WTC11 (cell line): ENCODE measurements around the gene KCNMA1. TPM values are rescaled to one million over a fixed set of nuclear protein-coding genes. Genes with fewer than 3 reads are reported as not detected.

Source experiments
- ATAC-seq: fragments of 200-7000 bp; cut with Tn5 transposase; 2 replicates; pipeline ENCODE4 v1.10.0; 2021; ENCODE audit warnings: mild to moderate bottlenecking, moderate library complexity
- CTCF ChIA-PET: fragments of 300-600 bp; sonication (Branson Sonifier 250); formaldehyde crosslinking; loops from one replicate; lab custom pipeline; 2021; ENCODE audit warnings: antibody characterized with exemption; lab: Charles Lee
- POLR2A ChIA-PET: fragments of 350-600 bp; sonication (Branson Sonifier 250); formaldehyde crosslinking; loops from one replicate; lab custom pipeline; 2021; ENCODE audit warnings: antibody characterized with exemption; lab: Charles Lee
- DNase-seq: peaks from one replicate; pipeline ENCODE4 v3.0.0; 2021; ENCODE audit warnings: low spot score
- H3K27ac Mint-ChIP-seq: 2 replicates; pipeline ENCODE4 v1.8.0; 2021; ENCODE audit warnings: mixed read lengths
- H3K27me3 Mint-ChIP-seq: 2 replicates; pipeline ENCODE4 v1.8.0; 2021; ENCODE audit warnings: low read depth, mild to moderate bottlenecking, moderate library complexity, mixed read lengths
- H3K36me3 Mint-ChIP-seq: 2 replicates; pipeline ENCODE4 v1.8.0; 2021; ENCODE audit warnings: mixed read lengths
- H3K4me1 Mint-ChIP-seq: 2 replicates; pipeline ENCODE4 v1.8.0; 2022; ENCODE audit warnings: mixed read lengths
- H3K4me3 Mint-ChIP-seq: 2 replicates; pipeline ENCODE4 v1.8.0; 2021; ENCODE audit warnings: mild to moderate bottlenecking, moderate library complexity, mixed read lengths
- H3K9me3 Mint-ChIP-seq: 2 replicates; pipeline ENCODE4 v1.8.0; 2021; ENCODE audit warnings: mixed read lengths
- ATF1 ChIP-seq: sonication (generic); formaldehyde crosslinking; IDR thresholded peaks from 2 replicates; pipeline ENCODE4 v1.8.1; 2023; ENCODE audit warnings: mild to moderate bottlenecking, moderate library complexity, missing genetic modification reagents
- CREM ChIP-seq: sonication (generic); formaldehyde crosslinking; IDR thresholded peaks from 2 replicates; pipeline ENCODE4 v1.8.1; 2022; ENCODE audit warnings: mild to moderate bottlenecking, missing genetic modification reagents, moderate library complexity
- ELF4 ChIP-seq: sonication (generic); formaldehyde crosslinking; IDR thresholded peaks from 2 replicates; pipeline ENCODE4 v1.8.1; 2022; ENCODE audit warnings: low read depth, mild to moderate bottlenecking, moderate library complexity, missing genetic modification reagents
- EMX1 ChIP-seq: fragments of 250-450 bp; sonication (Bioruptor Pico); IDR thresholded peaks from 2 replicates; pipeline ENCODE4 v1.8.0; 2021; ENCODE audit warnings: mild to moderate bottlenecking
- ERG ChIP-seq: fragments of 250-450 bp; sonication (Bioruptor Pico); IDR thresholded peaks from 2 replicates; pipeline ENCODE4 v1.8.0; 2021; ENCODE audit warnings: mild to moderate bottlenecking
- ESRRA ChIP-seq: sonication (generic); formaldehyde crosslinking; IDR thresholded peaks from 2 replicates; pipeline ENCODE4 v1.8.1; 2022; ENCODE audit warnings: mild to moderate bottlenecking, missing genetic modification reagents, borderline replicate concordance
- FOXJ3 ChIP-seq: sonication (generic); formaldehyde crosslinking; IDR thresholded peaks from 2 replicates; pipeline ENCODE4 v1.9.0; 2021; ENCODE audit warnings: missing genetic modification reagents, mild to moderate bottlenecking, borderline replicate concordance
- GABPB1 ChIP-seq: sonication (generic); formaldehyde crosslinking; IDR thresholded peaks from 2 replicates; pipeline ENCODE4 v1.8.1; 2023; ENCODE audit warnings: mild to moderate bottlenecking, missing genetic modification reagents
- GRHL2 ChIP-seq: fragments of 250-450 bp; sonication (Bioruptor Pico); IDR thresholded peaks from 2 replicates; pipeline ENCODE4 v1.8.0; 2022; ENCODE audit warnings: mild to moderate bottlenecking, moderate library complexity; ENCODE audit not compliant: insufficient replicate concordance, severe bottlenecking
- GTF2I ChIP-seq: fragments of 250-450 bp; sonication (Bioruptor Pico); conservative IDR thresholded peaks from 2 replicates; pipeline ENCODE4 v1.4.0; 2021; ENCODE audit warnings: mild to moderate bottlenecking
- HMGA2 ChIP-seq: fragments of 250-450 bp; sonication (Bioruptor Pico); IDR thresholded peaks from 2 replicates; pipeline ENCODE4 v1.4.0; 2021; ENCODE audit warnings: mild to moderate bottlenecking, moderate library complexity
- IRF1 ChIP-seq: sonication (generic); formaldehyde crosslinking; IDR thresholded peaks from 2 replicates; pipeline ENCODE4 v1.8.0; 2023; ENCODE audit warnings: missing genetic modification reagents
- JUN ChIP-seq: sonication (generic); formaldehyde crosslinking; IDR thresholded peaks from 2 replicates; pipeline ENCODE4 v1.8.0; 2023; ENCODE audit warnings: mild to moderate bottlenecking, missing genetic modification reagents
- MYBL2 ChIP-seq: sonication (generic); formaldehyde crosslinking; IDR thresholded peaks from 2 replicates; pipeline ENCODE4 v1.8.1; 2023; ENCODE audit warnings: mild to moderate bottlenecking, moderate library complexity, missing genetic modification reagents
- NFATC4 ChIP-seq: fragments of 250-450 bp; sonication (Bioruptor Pico); IDR thresholded peaks from 2 replicates; pipeline ENCODE4 v1.9.0; 2021; ENCODE audit warnings: mild to moderate bottlenecking
- NFYB ChIP-seq: sonication (generic); formaldehyde crosslinking; conservative IDR thresholded peaks from 2 replicates; pipeline ENCODE4 v1.8.0; 2022; ENCODE audit warnings: low read depth, missing genetic modification reagents
- PREB ChIP-seq: sonication (generic); formaldehyde crosslinking; IDR thresholded peaks from 2 replicates; pipeline ENCODE4 v1.8.1; 2022; ENCODE audit warnings: mild to moderate bottlenecking, missing genetic modification reagents, moderate library complexity, borderline replicate concordance
- RELA ChIP-seq: sonication (generic); formaldehyde crosslinking; IDR thresholded peaks from 2 replicates; pipeline ENCODE4 v1.8.1; 2022; ENCODE audit warnings: missing genetic modification reagents, mild to moderate bottlenecking, borderline replicate concordance
- SMAD4 ChIP-seq: sonication (generic); formaldehyde crosslinking; IDR thresholded peaks from 2 replicates; pipeline ENCODE4 v1.8.0; 2022; ENCODE audit warnings: mild to moderate bottlenecking, missing genetic modification reagents
- TP53 ChIP-seq: sonication (generic); formaldehyde crosslinking; IDR thresholded peaks from 2 replicates; pipeline ENCODE4 v1.8.1; 2023; ENCODE audit warnings: mild to moderate bottlenecking, missing genetic modification reagents
- ZBTB21 ChIP-seq: sonication (generic); formaldehyde crosslinking; IDR thresholded peaks from 2 replicates; pipeline ENCODE4 v1.8.1; 2023; ENCODE audit warnings: mild to moderate bottlenecking, missing genetic modification reagents, borderline replicate concordance
- ZMAT4 ChIP-seq: fragments of 250-450 bp; sonication (Bioruptor Pico); IDR thresholded peaks from 2 replicates; pipeline ENCODE4 v1.9.0; 2021; ENCODE audit warnings: mild to moderate bottlenecking
- ZNF263 ChIP-seq: sonication (generic); formaldehyde crosslinking; IDR thresholded peaks from 2 replicates; pipeline ENCODE4 v1.8.1; 2022; ENCODE audit warnings: low read depth, mild to moderate bottlenecking, moderate library complexity, missing genetic modification reagents
- ZNF396 ChIP-seq: fragments of 250-450 bp; sonication (Bioruptor Pico); IDR thresholded peaks from 2 replicates; pipeline ENCODE4 v1.8.0; 2021; ENCODE audit warnings: mild to moderate bottlenecking, moderate library complexity, borderline replicate concordance
- ZNF416 ChIP-seq: fragments of 250-450 bp; sonication (Bioruptor Pico); IDR thresholded peaks from 2 replicates; pipeline ENCODE4 v1.9.0; 2021; ENCODE audit warnings: mild to moderate bottlenecking, inconsistent platforms
- ZNF423 ChIP-seq: fragments of 250-450 bp; sonication (Bioruptor Pico); IDR thresholded peaks from 2 replicates; pipeline ENCODE4 v2.1.2; 2022; ENCODE audit warnings: mild to moderate bottlenecking, moderate library complexity
- ZSCAN18 ChIP-seq: fragments of 250-450 bp; sonication (Bioruptor Pico); IDR thresholded peaks from 2 replicates; pipeline ENCODE4 v2.1.2; 2022; ENCODE audit warnings: mild to moderate bottlenecking, moderate library complexity
- total RNA-seq: library from RNA; stranded (reverse); gene quantifications from 3 replicates; pipeline ENCODE4 v1.2.3, GENCODE V29; 2021

KCNMA1 gene
- total RNA-seq, 1 experiment from 2014 or later, result 7.3 TPM

GRCh38 chr10:76977901-76978300 is 659.7 kb downstream of the KCNMA1 start (continued):
- TF ChIP-seq ATF1 (CRISPR knock-in tag), result no peak
- no peak for TF ChIP-seq NFYB (CRISPR knock-in tag)
- TF ChIP-seq IRF1 (CRISPR knock-in tag), result no peak
- TF ChIP-seq GTF2I, result no peak
- no peak for TF ChIP-seq NFATC4 (CRISPR knock-in tag)
- no peak for TF ChIP-seq CREM (CRISPR knock-in tag)
- no peak for TF ChIP-seq ZNF423 (CRISPR knock-in tag)

- H3K36me3 Mint-ChIP-seq, result no peaks in the 10 kb centered on the region
- ChIA-PET CTCF (no interaction called here), POLR2A (no interaction called here)
- no peak for ATAC-seq
- no peaks in the 10 kb centered on the region for H3K27me3 Mint-ChIP-seq
- TF ChIP-seq TP53, result no peak
- TF ChIP-seq JUN (CRISPR knock-in tag), result no peak
- no peak for TF ChIP-seq HMGA2 (CRISPR knock-in tag)
- TF ChIP-seq EMX1 (CRISPR knock-in tag), result no peak
- TF ChIP-seq CREM (CRISPR knock-in tag), result no peak
- no peak for TF ChIP-seq ZNF423 (CRISPR knock-in tag)
- no peak for TF ChIP-seq SMAD4 (CRISPR knock-in tag)
- no peak for TF ChIP-seq IRF1 (CRISPR knock-in tag)
- TF ChIP-seq ZNF263 (CRISPR knock-in tag), result no peak
- TF ChIP-seq RELA, result no peak
- TF ChIP-seq FOXJ3, result no peak
- no peak for TF ChIP-seq ZMAT4 (CRISPR knock-in tag)
- TF ChIP-seq ZSCAN18, result no peak
- no peak for TF ChIP-seq ERG
- no peak for TF ChIP-seq ZBTB21 (CRISPR knock-in tag)
- TF ChIP-seq PREB (CRISPR knock-in tag), result no peak
- no peak for DNase-seq
- H3K4me1 Mint-ChIP-seq, result peaks cover 15% of the 10 kb centered on the region
- H3K27ac Mint-ChIP-seq, result no peak overlapping the region
- H3K9me3 Mint-ChIP-seq, result no peaks in the 10 kb centered on the region
- H3K4me3 Mint-ChIP-seq, result no peak overlapping the region
Measured at GRCh38 chr10:76977046-76977445, 660.6 kb downstream of the KCNMA1 start.

GRCh38 chr10:76976142-76976541 is 661.5 kb downstream of the KCNMA1 start:
- DNase-seq (no peak), ATAC-seq (no peak)
- CTCF ChIA-PET, result no interaction called here
- no peaks in the 10 kb centered on the region for H3K27me3 Mint-ChIP-seq
- H3K36me3 Mint-ChIP-seq, result no peaks in the 10 kb centered on the region
- H3K9me3 Mint-ChIP-seq, result no peaks in the 10 kb centered on the region
- POLR2A ChIA-PET, result no interaction called here
- H3K27ac Mint-ChIP-seq, result no peak overlapping the region
- H3K4me1 Mint-ChIP-seq, result peaks cover 8% of the 10 kb centered on the region
- H3K4me3 Mint-ChIP-seq, result no peak overlapping the region
- no peak for TF ChIP-seq RELA
- no peak for TF ChIP-seq ZBTB21 (CRISPR knock-in tag)
- no peak for TF ChIP-seq TP53
- TF ChIP-seq GRHL2, result no peak
- TF ChIP-seq ELF4 (CRISPR knock-in tag), result no peak
- TF ChIP-seq MYBL2, result no peak
- no peak for TF ChIP-seq ESRRA (CRISPR knock-in tag)
- TF ChIP-seq PREB (CRISPR knock-in tag), result no peak
- no peak for TF ChIP-seq ZNF416 (CRISPR knock-in tag)
- no peak for TF ChIP-seq ZNF396 (CRISPR knock-in tag)
- no peak for TF ChIP-seq GABPB1
- TF ChIP-seq HMGA2 (CRISPR knock-in tag), result no peak
